Activated CD4-positive, alpha-beta T cell treated with anti-CD3 and anti-CD28 coated beads, Interleukin-2, amount 10 ng/mL, durations not matched to agents 24 days and 14 days (primary cell): ENCODE results near the gene AEN. TPM values are rescaled to one million over a fixed set of nuclear protein-coding genes. Genes with fewer than 3 reads are reported as not detected.

Source experiments
- DNase-seq: peaks from one replicate; pipeline ENCODE4 v3.0.0; 2022
- H3K27ac Mint-ChIP-seq: one replicate; pipeline ENCODE4 v1.8.0; 2022; ENCODE audit warnings: mild to moderate bottlenecking, mixed read lengths
- H3K27me3 Mint-ChIP-seq: one replicate; pipeline ENCODE4 v1.8.0; 2022; ENCODE audit warnings: mixed read lengths
- H3K36me3 Mint-ChIP-seq: one replicate; pipeline ENCODE4 v1.8.0; 2022; ENCODE audit warnings: low read depth, mild to moderate bottlenecking, mixed read lengths
- H3K4me1 Mint-ChIP-seq: one replicate; pipeline ENCODE4 v1.8.0; 2021; ENCODE audit warnings: mixed read lengths
- H3K4me3 Mint-ChIP-seq: one replicate; pipeline ENCODE4 v1.8.0; 2022; ENCODE audit warnings: mild to moderate bottlenecking, moderate library complexity, mixed read lengths
- H3K9me3 Mint-ChIP-seq: one replicate; pipeline ENCODE4 v1.8.0; 2021; ENCODE audit warnings: mixed read lengths
- intact Hi-C: fragments of 100-400 bp; cut with micrococcal nuclease; formaldehyde crosslinking; loops from one replicate; pipeline ENCODE4 v1.15.1; 2023
- total RNA-seq: library from RNA; stranded (reverse); gene quantifications from 2 replicates; pipeline ENCODE4 v1.2.3, GENCODE V29; 2022

AEN gene
- total RNA-seq, 1 donor from 2014 or later: 72.4 TPM

DNA sequence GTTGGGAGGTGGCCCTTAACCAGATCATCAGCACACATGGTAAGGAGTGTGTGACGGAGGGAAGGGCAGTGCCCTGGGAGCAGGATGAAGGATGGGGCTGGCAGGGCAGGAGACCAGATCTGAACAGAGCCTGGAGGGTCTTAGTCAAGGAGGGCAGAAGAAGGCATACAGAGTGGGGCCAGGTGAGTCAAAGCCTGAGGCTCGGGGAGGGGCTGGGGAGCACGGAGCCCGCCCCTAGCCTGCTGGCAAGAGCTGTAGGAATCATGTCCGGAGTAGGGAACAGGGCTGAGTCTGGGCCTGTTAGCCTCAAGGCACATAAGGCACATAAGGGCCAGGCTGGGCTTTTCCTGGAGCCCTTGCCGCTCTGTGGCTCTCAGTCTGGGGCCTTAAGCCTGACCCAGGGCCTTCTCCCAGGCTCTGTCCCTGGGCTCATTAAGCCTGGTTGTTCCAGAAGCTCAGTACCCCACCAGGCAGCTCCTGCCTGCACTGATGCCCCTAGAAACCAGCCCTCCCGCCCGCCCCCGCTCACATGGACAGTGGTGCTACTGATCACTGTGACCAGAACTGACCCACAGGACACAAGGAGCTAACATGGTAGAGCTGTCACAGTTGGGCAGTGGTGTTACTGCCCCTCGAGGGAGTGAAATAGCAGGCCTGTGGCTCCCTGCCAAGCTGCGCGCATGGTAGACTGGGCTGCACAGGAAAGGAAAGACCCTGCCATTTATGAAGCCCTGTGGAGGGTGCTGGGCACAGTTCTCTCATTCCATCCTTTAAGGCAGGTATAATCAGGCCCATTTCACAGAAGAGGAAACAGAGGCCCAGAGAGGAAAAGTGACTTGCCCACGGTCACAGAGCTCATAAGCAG lies 32.3 kb downstream of the AEN start:
- no peak for DNase-seq
- no peaks in the 10 kb centered on the region for H3K9me3 Mint-ChIP-seq
- H3K27me3 Mint-ChIP-seq: no peaks in the 10 kb centered on the region
- H3K27ac Mint-ChIP-seq: peak overlapping the region; percentile 59
- no peak overlapping the region for H3K4me3 Mint-ChIP-seq
- peaks cover 34% of the 10 kb centered on the region for H3K4me1 Mint-ChIP-seq
- H3K36me3 Mint-ChIP-seq: peaks cover 34% of the 10 kb centered on the region
- intact Hi-C loops: no loop called here

GRCh38 chr15:88654430-88655102 lies 33.4 kb downstream of the AEN start:
- H3K4me3 Mint-ChIP-seq: no peak overlapping the region
- DNase-seq: no peak
- H3K27ac Mint-ChIP-seq: peak overlapping the region; percentile 64
- peaks cover 22% of the 10 kb centered on the region for H3K4me1 Mint-ChIP-seq
- H3K27me3 Mint-ChIP-seq: no peaks in the 10 kb centered on the region
- peaks cover 26% of the 10 kb centered on the region for H3K36me3 Mint-ChIP-seq
- intact Hi-C loops: no loop called here
- no peaks in the 10 kb centered on the region for H3K9me3 Mint-ChIP-seq

DNA sequence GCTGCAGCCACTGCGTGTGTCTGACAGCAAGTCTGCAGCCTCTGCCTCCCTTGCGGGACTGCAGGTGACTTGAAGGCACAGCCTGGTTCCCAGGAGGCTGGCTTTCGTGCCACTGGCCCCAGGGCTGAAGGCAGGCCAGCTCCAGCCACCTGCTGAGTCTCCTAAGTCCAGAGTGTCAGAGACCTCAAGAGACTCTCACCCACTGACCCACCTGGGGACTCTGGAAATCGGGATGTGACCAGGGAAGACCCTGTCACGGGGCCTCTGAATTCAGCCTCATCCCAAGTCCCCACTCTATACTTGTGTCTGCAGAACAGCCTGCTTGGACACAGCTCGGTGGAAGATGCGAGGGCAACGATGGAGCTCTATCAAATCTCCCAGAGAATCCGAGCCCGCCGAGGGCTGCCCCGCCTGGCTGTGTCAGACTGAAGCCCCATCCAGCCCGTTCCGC lies 34.0 kb downstream of the AEN start:
- Mint-ChIP-seq H3K4me3 (no peak overlapping the region), H3K27ac (peak overlapping the region; percentile 64), H3K4me1 (peaks cover 19% of the 10 kb centered on the region)

GRCh38 chr15:88655800-88656488 lies 34.8 kb downstream of the AEN start:
- no peak overlapping the region for H3K4me3 Mint-ChIP-seq
- no peak for DNase-seq
- H3K27ac Mint-ChIP-seq: no peak overlapping the region
- peaks cover 25% of the 10 kb centered on the region for H3K36me3 Mint-ChIP-seq
- intact Hi-C loops: no loop called here
- peaks cover 19% of the 10 kb centered on the region for H3K4me1 Mint-ChIP-seq
- no peaks in the 10 kb centered on the region for H3K9me3 Mint-ChIP-seq
- no peaks in the 10 kb centered on the region for H3K27me3 Mint-ChIP-seq

More for the DNA sequence above, 34.0 kb downstream of the AEN start:
- Mint-ChIP-seq H3K27me3 (no peaks in the 10 kb centered on the region), H3K9me3 (no peaks in the 10 kb centered on the region), H3K36me3 (peaks cover 24% of the 10 kb centered on the region)
- DNase-seq: no peak
- intact Hi-C loops: no loop called here

DNA sequence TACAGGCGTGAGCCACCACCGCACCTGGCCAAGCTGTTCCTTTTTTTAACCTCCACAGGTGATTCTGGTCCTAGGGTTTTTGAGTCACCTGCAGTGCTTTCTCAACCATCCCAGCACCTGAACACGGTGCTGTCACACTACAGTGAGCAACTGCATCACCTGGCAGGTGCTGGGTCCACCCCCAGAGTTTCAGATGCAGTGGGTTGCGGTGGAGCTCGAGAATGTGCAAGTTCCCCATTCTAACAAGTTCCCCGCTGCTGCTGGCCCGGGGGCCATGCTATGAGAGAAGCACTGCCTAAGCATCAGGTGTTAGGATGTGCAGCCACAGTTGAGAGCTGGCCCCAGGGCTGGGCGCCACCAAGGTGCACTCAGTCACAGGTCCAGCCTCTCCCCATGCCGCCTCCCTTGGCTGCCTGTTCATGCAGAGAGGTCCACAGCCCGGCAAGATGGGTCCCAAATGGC lies 35.7 kb downstream of the AEN start:
- no peak for DNase-seq
- H3K36me3 Mint-ChIP-seq: peaks cover 20% of the 10 kb centered on the region
- no peaks in the 10 kb centered on the region for H3K27me3 Mint-ChIP-seq
- intact Hi-C loops: no loop called here
- H3K4me1 Mint-ChIP-seq: peaks cover 12% of the 10 kb centered on the region
- H3K4me3 Mint-ChIP-seq: no peak overlapping the region
- no peak overlapping the region for H3K27ac Mint-ChIP-seq
- no peaks in the 10 kb centered on the region for H3K9me3 Mint-ChIP-seq

DNA sequence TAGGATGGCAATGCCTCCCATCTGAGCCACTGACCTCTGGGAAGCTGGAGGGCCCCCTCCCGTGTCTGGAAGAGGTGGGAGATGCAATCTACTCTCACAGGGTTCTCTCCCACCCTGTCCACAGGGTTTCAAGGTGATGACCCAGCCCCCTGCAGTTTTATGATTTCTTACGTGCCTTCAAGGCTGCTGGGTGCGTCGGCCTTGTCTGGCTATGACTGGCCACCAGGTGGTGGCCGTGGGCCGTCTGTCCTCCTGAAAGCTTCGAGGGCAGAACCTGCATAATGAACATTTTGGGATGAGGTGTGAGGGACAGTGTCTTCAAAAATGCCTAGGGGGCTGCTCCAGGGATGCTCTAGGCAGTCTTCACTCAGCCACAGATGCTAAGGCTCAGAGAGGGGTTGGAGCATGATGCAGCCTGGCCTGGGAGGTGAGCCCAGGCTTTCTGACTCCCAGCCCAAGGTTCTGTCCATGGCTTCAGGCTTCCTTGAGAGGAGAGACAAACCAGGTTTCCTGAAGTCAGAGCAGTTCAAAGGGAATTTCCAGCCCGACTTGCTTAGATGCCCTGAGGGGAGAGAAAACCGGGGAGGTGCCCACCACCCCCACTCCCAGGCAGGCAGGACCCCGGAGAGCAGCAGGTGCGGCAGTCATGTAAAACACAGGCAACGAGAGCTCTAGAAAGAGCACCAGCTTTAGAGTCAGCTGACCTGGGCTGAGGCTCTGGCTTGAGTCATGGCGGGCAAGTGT lies 36.4 kb downstream of the AEN start:
- intact Hi-C loops: no loop called here
- DNase-seq: peak; percentile 56
- H3K4me1 Mint-ChIP-seq: peaks cover 10% of the 10 kb centered on the region
- no peaks in the 10 kb centered on the region for H3K9me3 Mint-ChIP-seq
- H3K36me3 Mint-ChIP-seq: peaks cover 23% of the 10 kb centered on the region
- H3K27me3 Mint-ChIP-seq: no peaks in the 10 kb centered on the region
- no peak overlapping the region for H3K27ac Mint-ChIP-seq
- no peak overlapping the region for H3K4me3 Mint-ChIP-seq

- H3K4me1 Mint-ChIP-seq: peaks cover 5% of the 10 kb centered on the region
- intact Hi-C loops: no loop called here
- no peak overlapping the region for H3K4me3 Mint-ChIP-seq
- H3K36me3 Mint-ChIP-seq: peaks cover 15% of the 10 kb centered on the region
- H3K27me3 Mint-ChIP-seq: no peaks in the 10 kb centered on the region
- H3K9me3 Mint-ChIP-seq: no peaks in the 10 kb centered on the region
- DNase-seq: no peak
- H3K27ac Mint-ChIP-seq: no peak overlapping the region
These were observed 37.2 kb downstream of the AEN start for GRCh38 chr15:88658070-88658965.

- Mint-ChIP-seq H3K27ac (no peak overlapping the region), H3K36me3 (peaks cover 15% of the 10 kb centered on the region), H3K4me3 (no peak overlapping the region), H3K4me1 (peaks cover 6% of the 10 kb centered on the region), H3K9me3 (no peaks in the 10 kb centered on the region), H3K27me3 (no peaks in the 10 kb centered on the region)
- intact Hi-C loops: no loop called here
- DNase-seq: no peak
These were observed 38.1 kb downstream of the AEN start for GRCh38 chr15:88658972-88659931.

- H3K9me3 Mint-ChIP-seq: no peaks in the 10 kb centered on the region
- intact Hi-C loops: no loop called here
- no peak overlapping the region for H3K27ac Mint-ChIP-seq
- no peaks in the 10 kb centered on the region for H3K27me3 Mint-ChIP-seq
- no peak overlapping the region for H3K4me3 Mint-ChIP-seq
- DNase-seq: no peak
- H3K4me1 Mint-ChIP-seq: peaks cover 4% of the 10 kb centered on the region
- peaks cover 10% of the 10 kb centered on the region for H3K36me3 Mint-ChIP-seq
These were observed 40.0 kb downstream of the AEN start for GRCh38 chr15:88661041-88661700.

DNA sequence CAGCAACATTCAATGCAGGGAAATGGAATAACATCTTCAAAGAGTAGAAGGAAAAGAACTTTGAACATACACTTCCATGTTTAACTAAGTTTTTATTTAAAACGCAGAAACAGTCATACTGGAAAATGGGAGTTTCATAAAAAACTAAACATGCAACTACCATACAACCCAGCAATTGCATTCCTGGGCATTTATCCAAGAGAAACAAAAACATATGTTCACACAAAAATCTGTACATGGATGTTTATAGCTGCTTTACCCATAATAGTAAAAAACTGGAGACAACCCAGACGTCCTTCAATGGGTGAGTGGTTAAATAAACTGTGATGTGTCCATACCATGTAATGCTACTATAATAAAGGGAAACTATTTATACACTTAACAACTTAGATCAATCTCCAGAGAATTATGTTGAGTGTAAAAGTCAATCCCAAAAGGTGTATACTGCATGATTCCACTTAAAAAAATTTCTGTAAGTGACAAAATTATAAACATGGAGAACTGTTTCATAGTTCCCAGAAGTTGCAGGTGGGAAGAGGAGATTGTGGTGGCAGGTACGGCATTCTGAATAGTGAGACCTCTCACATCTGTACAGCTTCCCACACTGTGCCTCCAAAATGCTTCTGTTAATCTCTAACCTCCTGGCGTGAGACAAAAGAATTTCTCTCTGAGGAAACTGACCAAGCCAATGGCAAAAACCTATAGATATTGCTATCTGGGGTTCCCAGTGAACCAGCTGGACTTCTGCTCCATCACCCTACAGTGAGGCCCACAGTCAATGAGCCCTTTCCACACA lies 40.8 kb downstream of the AEN start:
- no peak for DNase-seq
- intact Hi-C loops: no loop called here
- H3K4me3 Mint-ChIP-seq: no peak overlapping the region
- H3K9me3 Mint-ChIP-seq: no peaks in the 10 kb centered on the region
- H3K27ac Mint-ChIP-seq: peak overlapping the region; percentile 20
- no peaks in the 10 kb centered on the region for H3K27me3 Mint-ChIP-seq
- peaks cover 4% of the 10 kb centered on the region for H3K4me1 Mint-ChIP-seq
- peaks cover 10% of the 10 kb centered on the region for H3K36me3 Mint-ChIP-seq

GRCh38 chr15:88663141-88663621 lies 42.0 kb downstream of the AEN start:
- intact Hi-C loops: no loop called here
- Mint-ChIP-seq H3K4me3 (no peak overlapping the region), H3K27me3 (no peaks in the 10 kb centered on the region), H3K36me3 (peaks cover 10% of the 10 kb centered on the region), H3K9me3 (no peaks in the 10 kb centered on the region), H3K4me1 (peaks cover 4% of the 10 kb centered on the region), H3K27ac (no peak overlapping the region)
- DNase-seq: no peak
